ENCODE measurements around the gene P2RY11.

The P2RY11 gene

DNA sequence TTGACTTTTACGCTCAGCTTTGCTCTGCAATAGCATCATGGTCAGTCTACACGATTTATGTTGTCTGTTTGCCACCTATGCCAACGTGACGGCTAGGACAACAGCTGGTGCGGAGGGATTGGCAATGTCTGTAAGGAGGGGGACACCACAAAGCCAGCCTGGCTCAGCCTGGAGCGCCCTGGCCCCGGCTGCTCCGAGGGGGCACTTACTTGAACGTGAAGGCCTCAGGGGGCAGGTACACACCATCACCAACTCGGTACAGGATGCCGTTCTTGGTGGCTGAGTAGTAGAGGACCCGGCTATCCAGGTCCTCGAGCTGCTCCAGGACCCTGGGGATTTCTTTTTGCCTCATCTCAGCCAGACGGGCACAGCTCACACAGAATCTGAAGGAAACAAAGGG, 34.6 kb downstream of the P2RY11 start:
- Histone ChIP-seq H3K27me3 (ENCODE audit: control insufficient read depth in 3 of 3, insufficient read depth in 3 of 3, low read depth in 1 of 3, low read length in 3 of 3) (no peaks in the 10 kb centered on the region), H3K36me3 (replicated peaks in 1 of 2; ENCODE audit: control insufficient read depth in 2 of 2, insufficient read depth in 2 of 2, low read length in 2 of 2) (peaks cover 74 to 95% of the 10 kb centered on the region in 2 donors), H2BK120ac (ENCODE audit: low read depth, low read length) (no peak overlapping the region), H2BK12ac (ENCODE audit: low read length) (no peak overlapping the region), H2AK5ac (ENCODE audit: low read depth, low read length) (no peak overlapping the region), H3K9ac (ENCODE audit: low read depth, low read length, poor library complexity) (no peak overlapping the region), H2BK15ac (ENCODE audit: low read length) (no peak overlapping the region), H3K79me1 (ENCODE audit: low read depth, low read length) (peaks cover 7% of the 10 kb centered on the region), H3K9me3 (replicated peaks in 1 of 2; ENCODE audit: control insufficient read depth in 2 of 2, insufficient read depth in 1 of 2, low read depth in 1 of 2, low read length in 2 of 2) (no peaks in the 10 kb centered on the region), H3K14ac (ENCODE audit: low read length) (peak overlapping the region; percentile 87), H3K27ac (replicated peaks; ENCODE audit: low read length) (no peak overlapping the region), H3K4ac (ENCODE audit: low read length) (no peak overlapping the region), H2AFZ (ENCODE audit: low read length) (no peak overlapping the region), H3K4me2 (ENCODE audit: insufficient read depth, low read length, poor library complexity, severe bottlenecking) (no peak overlapping the region), H3K23ac (ENCODE audit: low read depth, low read length, poor library complexity) (no peak overlapping the region), H2BK5ac (ENCODE audit: low read length) (no peak overlapping the region), H3K18ac (ENCODE audit: low read length) (no peak overlapping the region), H4K8ac (ENCODE audit: low read depth, low read length) (peak overlapping the region; percentile 10), H3K4me3 (ENCODE audit: low read length in 2 of 2) (peak overlapping the region in 1 of 2 donors; percentile 60), H3K4me1 (ENCODE audit: control insufficient read depth in 2 of 2, insufficient read depth in 1 of 2, low read depth in 1 of 2, low read length in 2 of 2) (no peaks in the 10 kb centered on the region), H4K91ac (ENCODE audit: low read depth, low read length, poor library complexity) (no peak overlapping the region)
- no peak for DNase-seq (ENCODE audit: low spot score)
- no CpG with 5 or more reads among the region's 14 CpGs for WGBS, 2 donors (ENCODE audit: extremely low coverage in 2 of 2, insufficient read length in 2 of 2, insufficient replicate concordance in 1 of 2)

- Histone ChIP-seq H3K4me1 (ENCODE audit: control insufficient read depth in 2 of 2, insufficient read depth in 1 of 2, low read depth in 1 of 2, low read length in 2 of 2) (no peaks in the 10 kb centered on the region), H3K4me3 (ENCODE audit: low read length in 2 of 2) (no peak overlapping the region), H2BK12ac (ENCODE audit: low read length) (no peak overlapping the region), H3K27me3 (ENCODE audit: control insufficient read depth in 3 of 3, insufficient read depth in 3 of 3, low read depth in 1 of 3, low read length in 3 of 3) (no peaks in the 10 kb centered on the region), H2BK15ac (ENCODE audit: low read length) (no peak overlapping the region), H2AK5ac (ENCODE audit: low read depth, low read length) (no peak overlapping the region), H3K36me3 (replicated peaks in 1 of 2; ENCODE audit: control insufficient read depth in 2 of 2, insufficient read depth in 2 of 2, low read length in 2 of 2) (peaks cover 73 to 95% of the 10 kb centered on the region in 2 donors), H2BK120ac (ENCODE audit: low read depth, low read length) (no peak overlapping the region), H4K8ac (ENCODE audit: low read depth, low read length) (no peak overlapping the region), H3K14ac (ENCODE audit: low read length) (no peak overlapping the region), H3K18ac (ENCODE audit: low read length) (no peak overlapping the region), H3K9me3 (replicated peaks in 1 of 2; ENCODE audit: control insufficient read depth in 2 of 2, insufficient read depth in 1 of 2, low read depth in 1 of 2, low read length in 2 of 2) (no peaks in the 10 kb centered on the region), H3K79me1 (ENCODE audit: low read depth, low read length) (peaks cover 7% of the 10 kb centered on the region), H4K91ac (ENCODE audit: low read depth, low read length, poor library complexity) (no peak overlapping the region), H3K9ac (ENCODE audit: low read depth, low read length, poor library complexity) (no peak overlapping the region), H3K23ac (ENCODE audit: low read depth, low read length, poor library complexity) (no peak overlapping the region), H2BK5ac (ENCODE audit: low read length) (no peak overlapping the region), H3K4me2 (ENCODE audit: insufficient read depth, low read length, poor library complexity, severe bottlenecking) (no peak overlapping the region), H2AFZ (ENCODE audit: low read length) (no peak overlapping the region), H3K27ac (replicated peaks; ENCODE audit: low read length) (no peak overlapping the region), H3K4ac (ENCODE audit: low read length) (no peak overlapping the region)
- DNase-seq (ENCODE audit: low spot score), result no peak
- no CpG with 5 or more reads among the region's 12 CpGs for WGBS, 2 donors (ENCODE audit: extremely low coverage in 2 of 2, insufficient read length in 2 of 2, insufficient replicate concordance in 1 of 2)
These were observed 37.9 kb downstream of the P2RY11 start for GRCh38 chr19:10149427-10149826.

GRCh38 chr19:10151521-10151920, 40.0 kb downstream of the P2RY11 start:
- no peaks in the 10 kb centered on the region for H3K4me1 ChIP-seq (ENCODE audit: control insufficient read depth in 2 of 2, insufficient read depth in 1 of 2, low read depth in 1 of 2, low read length in 2 of 2)
- H3K79me1 ChIP-seq (ENCODE audit: low read depth, low read length), result peaks cover 7% of the 10 kb centered on the region
- no peak overlapping the region for H4K8ac ChIP-seq (ENCODE audit: low read depth, low read length)
- H3K27me3 ChIP-seq (ENCODE audit: control insufficient read depth in 3 of 3, insufficient read depth in 3 of 3, low read depth in 1 of 3, low read length in 3 of 3), result no peaks in the 10 kb centered on the region
- H2BK5ac ChIP-seq (ENCODE audit: low read length), result no peak overlapping the region
- H2AFZ ChIP-seq (ENCODE audit: low read length), result no peak overlapping the region
- peaks cover 68 to 95% of the 10 kb centered on the region in 2 donors for H3K36me3 ChIP-seq (replicated peaks in 1 of 2; ENCODE audit: control insufficient read depth in 2 of 2, insufficient read depth in 2 of 2, low read length in 2 of 2)
- no peak overlapping the region for H2BK12ac ChIP-seq (ENCODE audit: low read length)
- H2AK5ac ChIP-seq (ENCODE audit: low read depth, low read length), result no peak overlapping the region
- no peak overlapping the region for H3K4ac ChIP-seq (ENCODE audit: low read length)
- H4K91ac ChIP-seq (ENCODE audit: low read depth, low read length, poor library complexity), result no peak overlapping the region
- no peak overlapping the region for H3K23ac ChIP-seq (ENCODE audit: low read depth, low read length, poor library complexity)
- H3K9ac ChIP-seq (ENCODE audit: low read depth, low read length, poor library complexity), result no peak overlapping the region
- H3K9me3 ChIP-seq (replicated peaks in 1 of 2; ENCODE audit: control insufficient read depth in 2 of 2, insufficient read depth in 1 of 2, low read depth in 1 of 2, low read length in 2 of 2), result no peaks in the 10 kb centered on the region
- H2BK15ac ChIP-seq (ENCODE audit: low read length), result no peak overlapping the region
- no peak for DNase-seq (ENCODE audit: low spot score)
- H3K27ac ChIP-seq (replicated peaks; ENCODE audit: low read length), result no peak overlapping the region
- H3K4me2 ChIP-seq (ENCODE audit: insufficient read depth, low read length, poor library complexity, severe bottlenecking), result no peak overlapping the region
- H2BK120ac ChIP-seq (ENCODE audit: low read depth, low read length), result no peak overlapping the region
- no CpG with 5 or more reads among the region's 5 CpGs for WGBS, 2 donors (ENCODE audit: extremely low coverage in 2 of 2, insufficient read length in 2 of 2, insufficient replicate concordance in 1 of 2)
- H3K4me3 ChIP-seq (ENCODE audit: low read length in 2 of 2), result no peak overlapping the region
- H3K14ac ChIP-seq (ENCODE audit: low read length), result no peak overlapping the region
- no peak overlapping the region for H3K18ac ChIP-seq (ENCODE audit: low read length)

DNA sequence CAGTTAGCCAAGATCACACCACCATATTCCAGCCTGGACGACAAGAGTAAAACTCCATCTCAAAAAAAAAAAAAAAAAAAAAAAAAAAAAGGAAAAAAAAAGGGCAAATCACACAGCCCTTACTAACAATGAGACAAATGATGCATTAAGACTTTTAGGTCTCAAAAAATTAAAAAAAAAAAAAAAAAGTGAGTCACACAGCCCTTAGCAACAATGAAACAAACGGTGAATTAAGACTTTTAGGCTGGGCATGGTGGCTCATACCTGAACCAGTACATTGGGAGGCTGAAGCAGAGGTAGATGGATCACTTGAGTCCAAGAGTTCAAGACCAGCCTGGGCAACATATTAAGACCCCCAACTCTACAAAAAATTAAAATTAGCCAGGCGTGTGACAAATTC, 40.6 kb downstream of the P2RY11 start:
- no peaks in the 10 kb centered on the region for H3K4me1 ChIP-seq (ENCODE audit: control insufficient read depth in 2 of 2, insufficient read depth in 1 of 2, low read depth in 1 of 2, low read length in 2 of 2)
- no peaks in the 10 kb centered on the region for H3K27me3 ChIP-seq (ENCODE audit: control insufficient read depth in 3 of 3, insufficient read depth in 3 of 3, low read depth in 1 of 3, low read length in 3 of 3)
- WGBS, 2 donors (ENCODE audit: extremely low coverage in 2 of 2, insufficient read length in 2 of 2, insufficient replicate concordance in 1 of 2), result no CpG with 5 or more reads among the region's 3 CpGs
- H3K9ac ChIP-seq (ENCODE audit: low read depth, low read length, poor library complexity), result no peak overlapping the region
- H3K18ac ChIP-seq (ENCODE audit: low read length), result no peak overlapping the region
- no peak overlapping the region for H2BK5ac ChIP-seq (ENCODE audit: low read length)
- no peak overlapping the region for H4K8ac ChIP-seq (ENCODE audit: low read depth, low read length)
- no peak overlapping the region for H2BK12ac ChIP-seq (ENCODE audit: low read length)
- H3K23ac ChIP-seq (ENCODE audit: low read depth, low read length, poor library complexity), result no peak overlapping the region
- H3K36me3 ChIP-seq (replicated peaks in 1 of 2; ENCODE audit: control insufficient read depth in 2 of 2, insufficient read depth in 2 of 2, low read length in 2 of 2), result peaks cover 67 to 95% of the 10 kb centered on the region in 2 donors
- H3K79me1 ChIP-seq (ENCODE audit: low read depth, low read length), result peaks cover 7% of the 10 kb centered on the region
- no peak overlapping the region for H3K27ac ChIP-seq (replicated peaks; ENCODE audit: low read length)
- no peak overlapping the region for H2BK15ac ChIP-seq (ENCODE audit: low read length)
- no peak for DNase-seq (ENCODE audit: low spot score)
- no peak overlapping the region for H2AFZ ChIP-seq (ENCODE audit: low read length)
- H3K14ac ChIP-seq (ENCODE audit: low read length), result no peak overlapping the region
- H3K4ac ChIP-seq (ENCODE audit: low read length), result no peak overlapping the region
- H2BK120ac ChIP-seq (ENCODE audit: low read depth, low read length), result no peak overlapping the region
- no peak overlapping the region for H4K91ac ChIP-seq (ENCODE audit: low read depth, low read length, poor library complexity)
- no peaks in the 10 kb centered on the region for H3K9me3 ChIP-seq (replicated peaks in 1 of 2; ENCODE audit: control insufficient read depth in 2 of 2, insufficient read depth in 1 of 2, low read depth in 1 of 2, low read length in 2 of 2)
- no peak overlapping the region for H2AK5ac ChIP-seq (ENCODE audit: low read depth, low read length)
- no peak overlapping the region for H3K4me2 ChIP-seq (ENCODE audit: insufficient read depth, low read length, poor library complexity, severe bottlenecking)
- no peak overlapping the region for H3K4me3 ChIP-seq (ENCODE audit: low read length in 2 of 2)
